ENCODE results near the gene AMBN.

AMBN gene

DNA sequence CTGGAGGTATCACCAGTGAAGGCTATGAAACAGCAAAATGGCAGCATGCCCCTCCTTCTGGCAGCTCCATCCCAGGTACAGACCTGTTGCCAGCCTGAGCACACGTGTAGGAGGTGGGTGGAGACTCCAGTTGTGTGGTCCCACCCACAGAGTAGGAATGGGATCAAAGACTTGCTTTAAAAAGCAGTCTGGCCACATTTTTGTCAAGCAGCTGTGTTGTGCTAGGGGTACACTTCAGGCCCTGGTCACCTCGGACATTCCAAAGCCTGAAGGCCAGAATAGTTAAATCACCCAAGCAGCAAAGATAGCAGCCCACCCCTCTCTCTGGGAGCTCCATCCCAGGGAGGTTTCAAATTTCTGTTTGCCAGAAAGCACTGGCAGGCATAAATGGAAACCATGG, 20.3 kb upstream of the AMBN start:
- TF ChIP-seq, protein P1, sequence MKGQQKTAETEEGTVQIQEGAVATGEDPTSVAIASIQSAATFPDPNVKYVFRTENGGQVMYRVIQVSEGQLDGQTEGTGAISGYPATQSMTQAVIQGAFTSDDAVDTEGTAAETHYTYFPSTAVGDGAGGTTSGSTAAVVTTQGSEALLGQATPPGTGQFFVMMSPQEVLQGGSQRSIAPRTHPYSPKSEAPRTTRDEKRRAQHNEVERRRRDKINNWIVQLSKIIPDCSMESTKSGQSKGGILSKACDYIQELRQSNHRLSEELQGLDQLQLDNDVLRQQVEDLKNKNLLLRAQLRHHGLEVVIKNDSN (IDR thresholded peaks at IDR 0.05) = no peak

DNA sequence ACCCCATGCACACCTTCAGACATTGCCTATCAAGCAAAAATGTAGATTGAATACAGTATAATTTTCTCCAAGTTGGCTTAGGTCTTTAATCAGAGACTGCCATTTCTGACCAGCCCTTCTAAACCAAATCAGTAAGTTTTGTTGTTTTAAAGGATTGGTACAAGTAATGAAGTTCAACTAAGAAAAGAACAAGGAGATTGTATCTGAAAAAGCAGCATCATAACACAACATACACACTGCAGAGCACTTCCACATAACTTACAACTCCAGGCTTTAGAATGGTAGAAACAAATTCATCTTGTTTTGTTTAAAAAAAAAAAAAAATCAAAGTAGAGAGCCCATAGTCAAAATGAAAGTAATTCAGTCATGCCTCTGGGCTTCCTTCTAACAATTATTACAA, 16.1 kb upstream of the AMBN start:
- TF ChIP-seq, protein P2, sequence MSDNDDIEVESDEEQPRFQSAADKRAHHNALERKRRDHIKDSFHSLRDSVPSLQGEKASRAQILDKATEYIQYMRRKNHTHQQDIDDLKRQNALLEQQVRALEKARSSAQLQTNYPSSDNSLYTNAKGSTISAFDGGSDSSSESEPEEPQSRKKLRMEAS (IDR thresholded peaks at IDR 0.05) = no peak
- TF ChIP-seq, protein P3, sequence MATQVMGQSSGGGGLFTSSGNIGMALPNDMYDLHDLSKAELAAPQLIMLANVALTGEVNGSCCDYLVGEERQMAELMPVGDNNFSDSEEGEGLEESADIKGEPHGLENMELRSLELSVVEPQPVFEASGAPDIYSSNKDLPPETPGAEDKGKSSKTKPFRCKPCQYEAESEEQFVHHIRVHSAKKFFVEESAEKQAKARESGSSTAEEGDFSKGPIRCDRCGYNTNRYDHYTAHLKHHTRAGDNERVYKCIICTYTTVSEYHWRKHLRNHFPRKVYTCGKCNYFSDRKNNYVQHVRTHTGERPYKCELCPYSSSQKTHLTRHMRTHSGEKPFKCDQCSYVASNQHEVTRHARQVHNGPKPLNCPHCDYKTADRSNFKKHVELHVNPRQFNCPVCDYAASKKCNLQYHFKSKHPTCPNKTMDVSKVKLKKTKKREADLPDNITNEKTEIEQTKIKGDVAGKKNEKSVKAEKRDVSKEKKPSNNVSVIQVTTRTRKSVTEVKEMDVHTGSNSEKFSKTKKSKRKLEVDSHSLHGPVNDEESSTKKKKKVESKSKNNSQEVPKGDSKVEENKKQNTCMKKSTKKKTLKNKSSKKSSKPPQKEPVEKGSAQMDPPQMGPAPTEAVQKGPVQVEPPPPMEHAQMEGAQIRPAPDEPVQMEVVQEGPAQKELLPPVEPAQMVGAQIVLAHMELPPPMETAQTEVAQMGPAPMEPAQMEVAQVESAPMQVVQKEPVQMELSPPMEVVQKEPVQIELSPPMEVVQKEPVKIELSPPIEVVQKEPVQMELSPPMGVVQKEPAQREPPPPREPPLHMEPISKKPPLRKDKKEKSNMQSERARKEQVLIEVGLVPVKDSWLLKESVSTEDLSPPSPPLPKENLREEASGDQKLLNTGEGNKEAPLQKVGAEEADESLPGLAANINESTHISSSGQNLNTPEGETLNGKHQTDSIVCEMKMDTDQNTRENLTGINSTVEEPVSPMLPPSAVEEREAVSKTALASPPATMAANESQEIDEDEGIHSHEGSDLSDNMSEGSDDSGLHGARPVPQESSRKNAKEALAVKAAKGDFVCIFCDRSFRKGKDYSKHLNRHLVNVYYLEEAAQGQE (IDR thresholded peaks at IDR 0.05; ENCODE audit: low read depth) = no peak
- TF ChIP-seq FOXM1 (IDR thresholded peaks at IDR 0.05; ENCODE audit: borderline replicate concordance, low read depth) = no peak
- TF ChIP-seq CREB1 (IDR thresholded peaks at IDR 0.05; ENCODE audit: low read depth) = no peak
- no peak for TF ChIP-seq NFIC (IDR thresholded peaks at IDR 0.05)
- TF ChIP-seq RAD21 (IDR thresholded peaks at IDR 0.05; ENCODE audit: low read depth) = no peak
- no peak for TF ChIP-seq TEAD4 (IDR thresholded peaks at IDR 0.05)
- TF ChIP-seq, protein P1 (IDR thresholded peaks at IDR 0.05) = no peak

DNA sequence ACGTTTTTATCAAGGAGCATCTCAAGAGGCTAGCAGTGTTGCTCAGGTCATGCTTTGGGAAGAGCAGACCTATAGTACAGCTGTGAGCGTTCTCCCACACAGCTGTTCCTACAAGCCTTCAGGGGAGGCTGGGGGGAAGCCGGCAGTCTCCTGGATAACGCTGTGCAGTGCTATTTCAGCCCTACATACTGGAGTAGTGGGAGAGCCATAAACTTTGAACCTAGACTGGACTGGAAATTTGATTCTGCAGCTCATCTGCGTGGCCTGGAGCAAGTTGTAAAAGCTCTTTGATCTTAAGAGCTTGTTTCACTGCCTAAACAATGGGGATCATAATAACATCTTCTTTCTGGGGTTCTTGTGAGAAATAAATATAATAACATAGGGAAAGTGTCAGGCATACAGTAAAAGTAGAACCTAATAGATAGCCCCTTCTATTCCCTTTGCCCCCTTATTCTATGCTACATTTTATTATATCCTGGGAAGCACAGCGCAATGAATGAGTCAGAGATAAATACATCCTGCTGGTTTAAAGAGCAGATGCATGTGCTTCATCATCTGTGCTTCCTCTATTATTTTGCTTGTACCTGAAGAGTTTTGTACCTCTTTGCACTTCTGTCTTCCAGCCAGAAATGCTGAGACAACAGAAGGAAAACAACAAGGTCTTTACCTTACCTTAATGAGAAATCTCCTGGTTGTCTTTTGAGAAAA, 14.7 kb upstream of the AMBN start:
- TF ChIP-seq TAF1 (IDR thresholded peaks at IDR 0.05; ENCODE audit: low read depth) (no peak), EP300 (IDR thresholded peaks at IDR 0.05; ENCODE audit: borderline replicate concordance) (no peak), TEAD4 (IDR thresholded peaks at IDR 0.05) (no peak)

DNA sequence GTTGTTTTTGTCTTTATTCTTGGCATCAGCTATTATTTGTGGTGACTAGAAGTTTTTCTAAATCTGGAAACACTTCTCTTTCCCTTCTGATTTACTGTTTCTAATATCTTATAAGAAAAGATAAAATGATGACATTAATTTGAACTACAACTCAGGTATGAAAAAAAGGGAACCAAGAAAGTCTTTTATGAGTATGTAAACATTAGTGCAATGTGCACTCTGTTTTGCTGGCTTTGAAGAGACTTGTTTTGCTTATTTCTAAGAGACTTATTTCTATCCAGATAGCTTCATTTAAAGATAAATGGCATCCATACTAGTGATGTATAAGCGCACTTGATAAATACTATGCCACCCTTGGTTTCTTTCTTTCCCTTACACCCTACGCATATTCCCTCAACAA, 10.1 kb upstream of the AMBN start:
- TF ChIP-seq ZBTB7A (IDR thresholded peaks at IDR 0.05; ENCODE audit: low read depth) (no peak), FOXM1 (IDR thresholded peaks at IDR 0.05; ENCODE audit: borderline replicate concordance, low read depth) (no peak), CREB1 (IDR thresholded peaks at IDR 0.05; ENCODE audit: low read depth) (no peak), EGR1 (IDR thresholded peaks at IDR 0.05) (no peak), TAF1 (IDR thresholded peaks at IDR 0.05; ENCODE audit: low read depth) (no peak), TCF12 (IDR thresholded peaks at IDR 0.05; ENCODE audit: low read depth) (no peak), YY1 (IDR thresholded peaks at IDR 0.05; ENCODE audit: low read depth) (no peak), RAD21 (IDR thresholded peaks at IDR 0.05; ENCODE audit: low read depth) (no peak)
- TF ChIP-seq, protein P2 (IDR thresholded peaks at IDR 0.05) = no peak
- TF ChIP-seq, protein P1 (IDR thresholded peaks at IDR 0.05) = no peak

DNA sequence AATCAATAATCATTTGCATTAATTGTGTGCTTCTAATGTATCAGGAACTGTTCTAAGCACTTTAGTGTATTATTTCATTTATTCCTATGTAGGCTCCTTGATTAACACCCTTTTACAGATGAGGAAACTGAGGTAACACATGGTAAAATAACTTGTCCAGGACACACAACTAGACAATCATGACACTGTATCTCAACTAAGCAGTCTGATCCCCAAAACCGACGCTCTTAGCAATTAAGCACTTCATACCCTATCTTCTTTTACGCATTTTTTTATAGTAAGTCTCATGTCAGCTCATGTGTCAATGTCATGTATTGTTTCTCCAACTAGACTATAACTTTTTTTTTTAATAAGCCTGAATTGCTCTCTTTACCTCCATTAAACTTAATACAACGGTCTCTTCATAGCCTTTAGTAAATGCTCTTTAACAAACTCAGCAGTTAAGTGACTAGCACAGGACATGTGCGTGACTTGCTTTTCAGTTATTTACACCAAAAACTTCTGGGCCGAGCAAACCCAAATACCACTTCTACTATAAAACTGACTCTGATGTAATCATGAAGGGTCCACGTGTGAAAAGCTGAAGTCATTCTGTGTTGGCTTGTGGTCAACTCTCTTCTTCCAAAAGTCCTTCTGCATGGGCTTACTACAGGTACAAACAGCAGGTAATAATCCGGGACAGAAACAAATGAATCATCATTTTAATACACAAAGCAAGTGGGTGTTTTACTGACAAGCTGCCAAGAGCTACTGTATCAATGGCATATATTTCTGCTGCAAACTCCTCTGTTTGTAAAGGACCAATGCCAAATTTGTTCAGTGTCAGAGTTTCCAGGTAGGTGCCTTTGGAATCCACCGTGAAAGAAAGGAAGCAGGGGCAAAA, 7.9 kb upstream of the AMBN start:
- TF ChIP-seq TEAD4 (IDR thresholded peaks at IDR 0.05) (peak; percentile 64), YY1 (IDR thresholded peaks at IDR 0.05; ENCODE audit: low read depth) (no peak), EGR1 (IDR thresholded peaks at IDR 0.05) (no peak), CEBPB (IDR thresholded peaks at IDR 0.05) (peak; percentile 55), NFIC (IDR thresholded peaks at IDR 0.05) (peak; percentile 98), EP300 (IDR thresholded peaks at IDR 0.05; ENCODE audit: borderline replicate concordance) (peak; percentile 48; the same call in 1 of the 2 replicates), TCF12 (IDR thresholded peaks at IDR 0.05; ENCODE audit: low read depth) (peak; percentile 83), TAF1 (IDR thresholded peaks at IDR 0.05; ENCODE audit: low read depth) (no peak)
- TF ChIP-seq, protein P2 (IDR thresholded peaks at IDR 0.05) = peak; percentile 66; the same call in 1 of the 2 replicates

DNA sequence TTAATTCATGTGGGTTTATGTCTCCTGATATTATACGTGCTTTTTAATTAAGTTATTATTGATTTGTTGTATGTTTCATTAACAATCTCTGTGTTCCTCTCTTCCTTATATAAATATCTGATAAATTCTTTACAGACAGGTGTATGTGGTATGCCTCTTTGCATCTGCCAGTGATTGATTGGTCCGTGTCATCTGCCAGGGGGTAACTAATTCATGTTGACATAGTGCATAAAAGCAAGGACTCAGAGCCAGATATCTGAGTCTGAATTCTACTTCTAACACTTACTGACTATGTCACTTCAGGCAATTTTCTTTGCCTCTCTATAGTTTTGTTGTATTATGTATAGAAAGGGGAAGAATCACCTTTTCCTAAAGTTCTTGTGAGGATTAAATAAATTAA, 5.2 kb upstream of the AMBN start:
- no peak for TF ChIP-seq NFIC (IDR thresholded peaks at IDR 0.05)
- no peak for TF ChIP-seq ZBTB7A (IDR thresholded peaks at IDR 0.05; ENCODE audit: low read depth)
- TF ChIP-seq FOXM1 (IDR thresholded peaks at IDR 0.05; ENCODE audit: borderline replicate concordance, low read depth) = no peak
- TF ChIP-seq YY1 (IDR thresholded peaks at IDR 0.05; ENCODE audit: low read depth) = no peak
- no peak for TF ChIP-seq CREB1 (IDR thresholded peaks at IDR 0.05; ENCODE audit: low read depth)
- TF ChIP-seq, protein P3 (IDR thresholded peaks at IDR 0.05; ENCODE audit: low read depth) = no peak
- TF ChIP-seq RAD21 (IDR thresholded peaks at IDR 0.05; ENCODE audit: low read depth) = no peak
- no peak for TF ChIP-seq TEAD4 (IDR thresholded peaks at IDR 0.05)
- no peak for TF ChIP-seq TAF1 (IDR thresholded peaks at IDR 0.05; ENCODE audit: low read depth)
- no peak for TF ChIP-seq EP300 (IDR thresholded peaks at IDR 0.05; ENCODE audit: borderline replicate concordance)
- TF ChIP-seq, protein P2 (IDR thresholded peaks at IDR 0.05) = no peak
- no peak for TF ChIP-seq CEBPB (IDR thresholded peaks at IDR 0.05)
- TF ChIP-seq, protein P1 (IDR thresholded peaks at IDR 0.05) = no peak
- no peak for TF ChIP-seq TCF12 (IDR thresholded peaks at IDR 0.05; ENCODE audit: low read depth)
- TF ChIP-seq EGR1 (IDR thresholded peaks at IDR 0.05) = no peak

All from Ishikawa (cell line).